ENCODE data around the gene KCNT2. TPM values are rescaled to one million over a fixed set of nuclear protein-coding genes. Genes with fewer than 3 reads are reported as not detected.

KCNT2 gene
- polyA plus RNA-seq, 3 donors from 2014 or later = not detected

GRCh38 chr1:196259316-196259715 lies 348.9 kb downstream of the KCNT2 start:
- Mint-ChIP-seq H3K4me1 (no peaks in the 10 kb centered on the region), H3K4me3 (no peak overlapping the region), H3K9me3 (peaks cover 1 to 20% (median 5%) of the 10 kb centered on the region in 6 donors), H3K36me3 (no peaks in the 10 kb centered on the region), H3K27me3 (ENCODE audit: low read depth in 3 of 3) (no peaks in the 10 kb centered on the region), H3K27ac (no peak overlapping the region)
- DNase-seq = no peak

- no peaks in the 10 kb centered on the region for H3K4me1 Mint-ChIP-seq
- H3K36me3 Mint-ChIP-seq = no peaks in the 10 kb centered on the region
- H3K27me3 Mint-ChIP-seq (ENCODE audit: low read depth in 3 of 3) = peaks cover 0 to 2% (median 0%) of the 10 kb centered on the region in 3 donors
- no peak overlapping the region for H3K4me3 Mint-ChIP-seq
- DNase-seq = no peak
- no peak overlapping the region for H3K27ac Mint-ChIP-seq
- H3K9me3 Mint-ChIP-seq = peaks cover 1 to 13% (median 5%) of the 10 kb centered on the region in 6 donors
These were observed 352.5 kb downstream of the KCNT2 start for GRCh38 chr1:196255762-196256161.

- peaks cover 0 to 2% (median 0%) of the 10 kb centered on the region in 3 donors for H3K27me3 Mint-ChIP-seq (ENCODE audit: low read depth in 3 of 3)
- no peak overlapping the region for H3K27ac Mint-ChIP-seq
- no peak overlapping the region for H3K4me3 Mint-ChIP-seq
- no peaks in the 10 kb centered on the region for H3K4me1 Mint-ChIP-seq
- DNase-seq = no peak
- H3K9me3 Mint-ChIP-seq = peaks cover 7 to 47% (median 21%) of the 10 kb centered on the region in 6 donors
- H3K36me3 Mint-ChIP-seq = no peaks in the 10 kb centered on the region
These were observed 378.7 kb downstream of the KCNT2 start for GRCh38 chr1:196229546-196229945.

GRCh38 chr1:196214866-196215265 lies 393.4 kb downstream of the KCNT2 start:
- no peak for DNase-seq
- H3K9me3 Mint-ChIP-seq = peaks cover 7 to 37% (median 20%) of the 10 kb centered on the region in 6 donors
- no peaks in the 10 kb centered on the region for H3K27me3 Mint-ChIP-seq (ENCODE audit: low read depth in 3 of 3)
- H3K4me3 Mint-ChIP-seq = no peak overlapping the region
- no peak overlapping the region for H3K27ac Mint-ChIP-seq
- H3K4me1 Mint-ChIP-seq = peaks cover 0 to 1% of the 10 kb centered on the region in 2 donors
- no peaks in the 10 kb centered on the region for H3K36me3 Mint-ChIP-seq

- Mint-ChIP-seq H3K27me3 (ENCODE audit: low read depth in 3 of 3) (peaks cover 0 to 2% (median 0%) of the 10 kb centered on the region in 3 donors), H3K27ac (no peak overlapping the region), H3K36me3 (no peaks in the 10 kb centered on the region), H3K9me3 (peaks cover 11 to 57% (median 18%) of the 10 kb centered on the region in 6 donors), H3K4me3 (no peak overlapping the region), H3K4me1 (no peaks in the 10 kb centered on the region)
- no peak for DNase-seq
These were observed 398.3 kb downstream of the KCNT2 start for GRCh38 chr1:196209983-196210382.

- no peak overlapping the region for H3K4me3 Mint-ChIP-seq
- no peak for DNase-seq
- H3K4me1 Mint-ChIP-seq = no peaks in the 10 kb centered on the region
- no peak overlapping the region for H3K27ac Mint-ChIP-seq
- H3K27me3 Mint-ChIP-seq (ENCODE audit: low read depth in 3 of 3) = peaks cover 0 to 2% (median 0%) of the 10 kb centered on the region in 3 donors
- peaks cover 11 to 56% (median 21%) of the 10 kb centered on the region in 6 donors for H3K9me3 Mint-ChIP-seq
- H3K36me3 Mint-ChIP-seq = no peaks in the 10 kb centered on the region
These were observed 399.0 kb downstream of the KCNT2 start for GRCh38 chr1:196209265-196209664.

GRCh38 chr1:196207612-196208217 lies 400.5 kb downstream of the KCNT2 start:
- Mint-ChIP-seq H3K27me3 (ENCODE audit: low read depth in 3 of 3) (peaks cover 0 to 2% (median 0%) of the 10 kb centered on the region in 3 donors), H3K4me3 (no peak overlapping the region), H3K27ac (no peak overlapping the region), H3K4me1 (no peaks in the 10 kb centered on the region), H3K36me3 (no peaks in the 10 kb centered on the region), H3K9me3 (peaks cover 7 to 48% (median 19%) of the 10 kb centered on the region in 6 donors)
- DNase-seq = no peak

- Mint-ChIP-seq H3K27ac (no peak overlapping the region), H3K27me3 (ENCODE audit: low read depth in 3 of 3) (peaks cover 0 to 2% (median 0%) of the 10 kb centered on the region in 3 donors), H3K4me1 (no peaks in the 10 kb centered on the region), H3K4me3 (no peak overlapping the region), H3K9me3 (peaks cover 11 to 42% (median 16%) of the 10 kb centered on the region in 6 donors), H3K36me3 (no peaks in the 10 kb centered on the region)
- no peak for DNase-seq
These were observed 402.4 kb downstream of the KCNT2 start for GRCh38 chr1:196205882-196206281.

GRCh38 chr1:196196486-196196885 lies 411.8 kb downstream of the KCNT2 start:
- peaks cover 0 to 5% (median 0%) of the 10 kb centered on the region in 3 donors for H3K36me3 Mint-ChIP-seq
- H3K27ac Mint-ChIP-seq = no peak overlapping the region
- no peaks in the 10 kb centered on the region for H3K4me1 Mint-ChIP-seq
- no peak overlapping the region for H3K4me3 Mint-ChIP-seq
- no peaks in the 10 kb centered on the region for H3K27me3 Mint-ChIP-seq (ENCODE audit: low read depth in 3 of 3)
- DNase-seq = no peak
- peaks cover 1 to 21% (median 13%) of the 10 kb centered on the region in 6 donors for H3K9me3 Mint-ChIP-seq

GRCh38 chr1:196193896-196194559 lies 414.2 kb downstream of the KCNT2 start:
- H3K27me3 Mint-ChIP-seq (ENCODE audit: low read depth in 3 of 3) = peaks cover 0 to 7% (median 0%) of the 10 kb centered on the region in 3 donors
- DNase-seq = no peak
- H3K27ac Mint-ChIP-seq = no peak overlapping the region
- H3K4me3 Mint-ChIP-seq = no peak overlapping the region
- H3K4me1 Mint-ChIP-seq = no peaks in the 10 kb centered on the region
- peaks cover 0 to 8% (median 0%) of the 10 kb centered on the region in 3 donors for H3K36me3 Mint-ChIP-seq
- H3K9me3 Mint-ChIP-seq = peaks cover 1 to 32% (median 22%) of the 10 kb centered on the region in 6 donors

GRCh38 chr1:196183941-196184340 lies 424.3 kb downstream of the KCNT2 start:
- DNase-seq = no peak
- H3K36me3 Mint-ChIP-seq = no peaks in the 10 kb centered on the region
- H3K4me3 Mint-ChIP-seq = no peak overlapping the region
- H3K27ac Mint-ChIP-seq = no peak overlapping the region
- H3K27me3 Mint-ChIP-seq (ENCODE audit: low read depth in 3 of 3) = peaks cover 0 to 3% (median 1%) of the 10 kb centered on the region in 3 donors
- H3K4me1 Mint-ChIP-seq = no peaks in the 10 kb centered on the region
- H3K9me3 Mint-ChIP-seq = peaks cover 11 to 43% (median 18%) of the 10 kb centered on the region in 6 donors

GRCh38 chr1:196181594-196181878 lies 426.7 kb downstream of the KCNT2 start:
- no peak for DNase-seq
- Mint-ChIP-seq H3K27me3 (ENCODE audit: low read depth in 3 of 3) (peaks cover 0 to 3% (median 1%) of the 10 kb centered on the region in 3 donors), H3K4me1 (no peaks in the 10 kb centered on the region), H3K27ac (no peak overlapping the region), H3K4me3 (no peak overlapping the region), H3K9me3 (peaks cover 11 to 51% (median 19%) of the 10 kb centered on the region in 6 donors), H3K36me3 (no peaks in the 10 kb centered on the region)

- no peak for DNase-seq
- Mint-ChIP-seq H3K9me3 (peaks cover 7 to 50% (median 18%) of the 10 kb centered on the region in 6 donors), H3K4me1 (no peaks in the 10 kb centered on the region), H3K27me3 (ENCODE audit: low read depth in 3 of 3) (peaks cover 0 to 1% (median 1%) of the 10 kb centered on the region in 3 donors), H3K4me3 (no peak overlapping the region), H3K36me3 (no peaks in the 10 kb centered on the region), H3K27ac (no peak overlapping the region)
These were observed 427.2 kb downstream of the KCNT2 start for GRCh38 chr1:196180847-196181593.

- H3K27ac Mint-ChIP-seq = no peak overlapping the region
- peaks cover 0 to 1% (median 1%) of the 10 kb centered on the region in 3 donors for H3K27me3 Mint-ChIP-seq (ENCODE audit: low read depth in 3 of 3)
- no peak overlapping the region for H3K4me3 Mint-ChIP-seq
- no peak for DNase-seq
- no peaks in the 10 kb centered on the region for H3K36me3 Mint-ChIP-seq
- peaks cover 11 to 40% (median 15%) of the 10 kb centered on the region in 6 donors for H3K9me3 Mint-ChIP-seq
- no peaks in the 10 kb centered on the region for H3K4me1 Mint-ChIP-seq
These were observed 430.1 kb downstream of the KCNT2 start for GRCh38 chr1:196178083-196178635.

All from immature natural killer cell (primary cell).